ENCODE measurements around the gene C5orf52. TPM values are rescaled to one million over a fixed set of nuclear protein-coding genes. Genes with fewer than 3 reads are reported as not detected.

Gene C5orf52
- not detected in 2 replicates for total RNA-seq
- not detected in 2 replicates for polyA plus RNA-seq
- polyA plus RNA-seq (2012), result not detected in 2 replicates
- not detected in 2 replicates for polyA minus RNA-seq (ENCODE audit: low replicate concordance)

- Histone ChIP-seq H3K79me2 (ENCODE audit: control insufficient read depth, insufficient read depth, low read length) (no peaks in the 10 kb centered on the region), H4K20me1 (ENCODE audit: control insufficient read depth, extremely low read depth, insufficient read depth, low read length) (no peaks in the 10 kb centered on the region), H3K4me2 (ENCODE audit: extremely low read depth, insufficient read depth, low read length) (peak within 1 kb of the TSS; percentile 83), H3K9me3 (ENCODE audit: control insufficient read depth, insufficient read depth, low read depth, low read length) (no peaks in the 10 kb centered on the region), H3K4me1 (ENCODE audit: control insufficient read depth, extremely low read depth, insufficient read depth, low read length) (peaks cover 3% of the 10 kb centered on the region), H2AFZ (ENCODE audit: low read length) (peak within 1 kb of the TSS; percentile 96), H3K4me3 (replicated peaks in 1 of 4; ENCODE audit: control extremely low read depth in 1 of 4, insufficient read depth in 1 of 4, low read depth in 3 of 4, low read length in 4 of 4) (peak within 1 kb of the TSS; percentile 57 to 73 (median 65)), H3K27me3 (ENCODE audit: control insufficient read depth, insufficient read depth, low read length) (peaks cover 5% of the 10 kb centered on the region), H3K9ac (ENCODE audit: insufficient read depth, low read length) (peak within 1 kb of the TSS; percentile 42), H3K27ac (ENCODE audit: insufficient read depth, low read length) (no peak within 1 kb of the TSS), H3K36me3 (ENCODE audit: control insufficient read depth, insufficient read depth, low read length) (no peaks in the 10 kb centered on the region)
- DNase-seq (ENCODE audit: low read depth in 2 of 2), result peak; percentile 17 to 51
- TF ChIP-seq CTCF (conservative IDR thresholded peaks at IDR 0.05 in 1 of 2, IDR thresholded peaks at IDR 0.05 in 1 of 2; ENCODE audit: low read depth in 1 of 2, low read length in 2 of 2), result no peak
- TF ChIP-seq EZH2 (IDR thresholded peaks at IDR 0.05; ENCODE audit: low read length, missing control alignments), result no peak
These were observed at the start of gene C5orf52 for GRCh38 chr5:157670662-157671591. TSS of gene C5orf52 (plus strand) at chr5:157671533. CDS start at chr5:157671615, 82 bp downstream.

- TF ChIP-seq EZH2 (IDR thresholded peaks at IDR 0.05; ENCODE audit: low read length, missing control alignments) (no peak), CTCF (conservative IDR thresholded peaks at IDR 0.05 in 1 of 2, IDR thresholded peaks at IDR 0.05 in 1 of 2; ENCODE audit: low read depth in 1 of 2, low read length in 2 of 2) (no peak)
- no peak overlapping the region for H3K4me3 ChIP-seq (replicated peaks in 1 of 4; ENCODE audit: control extremely low read depth in 1 of 4, insufficient read depth in 1 of 4, low read depth in 3 of 4, low read length in 4 of 4)
- no peaks in the 10 kb centered on the region for H3K4me1 ChIP-seq (ENCODE audit: control insufficient read depth, extremely low read depth, insufficient read depth, low read length)
- no peaks in the 10 kb centered on the region for H3K27me3 ChIP-seq (ENCODE audit: control insufficient read depth, insufficient read depth, low read length)
- H3K4me2 ChIP-seq (ENCODE audit: extremely low read depth, insufficient read depth, low read length), result no peak overlapping the region
- DNase-seq (ENCODE audit: low read depth in 2 of 2), result no peak
- no peak overlapping the region for H3K9ac ChIP-seq (ENCODE audit: insufficient read depth, low read length)
- H3K9me3 ChIP-seq (ENCODE audit: control insufficient read depth, insufficient read depth, low read depth, low read length), result no peaks in the 10 kb centered on the region
- H3K79me2 ChIP-seq (ENCODE audit: control insufficient read depth, insufficient read depth, low read length), result no peaks in the 10 kb centered on the region
- no peaks in the 10 kb centered on the region for H4K20me1 ChIP-seq (ENCODE audit: control insufficient read depth, extremely low read depth, insufficient read depth, low read length)
- no peak overlapping the region for H3K27ac ChIP-seq (ENCODE audit: insufficient read depth, low read length)
- no peak overlapping the region for H2AFZ ChIP-seq (ENCODE audit: low read length)
- no peaks in the 10 kb centered on the region for H3K36me3 ChIP-seq (ENCODE audit: control insufficient read depth, insufficient read depth, low read length)
These were observed 47.2 kb upstream of the C5orf52 start for GRCh38 chr5:157624144-157624543.

GRCh38 chr5:157626831-157627230 lies 44.5 kb upstream of the C5orf52 start:
- Histone ChIP-seq H2AFZ (ENCODE audit: low read length) (no peak overlapping the region), H3K4me3 (replicated peaks in 1 of 4; ENCODE audit: control extremely low read depth in 1 of 4, insufficient read depth in 1 of 4, low read depth in 3 of 4, low read length in 4 of 4) (no peak overlapping the region)

More at GRCh38 chr5:157626831-157627230, 44.5 kb upstream of the C5orf52 start:
- H3K9me3 ChIP-seq (ENCODE audit: control insufficient read depth, insufficient read depth, low read depth, low read length), result no peaks in the 10 kb centered on the region
- no peaks in the 10 kb centered on the region for H4K20me1 ChIP-seq (ENCODE audit: control insufficient read depth, extremely low read depth, insufficient read depth, low read length)
- DNase-seq (ENCODE audit: low read depth in 2 of 2), result no peak
- H3K36me3 ChIP-seq (ENCODE audit: control insufficient read depth, insufficient read depth, low read length), result no peaks in the 10 kb centered on the region
- no peak overlapping the region for H3K27ac ChIP-seq (ENCODE audit: insufficient read depth, low read length)
- H3K9ac ChIP-seq (ENCODE audit: insufficient read depth, low read length), result no peak overlapping the region
- no peaks in the 10 kb centered on the region for H3K27me3 ChIP-seq (ENCODE audit: control insufficient read depth, insufficient read depth, low read length)
- TF ChIP-seq CTCF (conservative IDR thresholded peaks at IDR 0.05 in 1 of 2, IDR thresholded peaks at IDR 0.05 in 1 of 2; ENCODE audit: low read depth in 1 of 2, low read length in 2 of 2) (no peak), EZH2 (IDR thresholded peaks at IDR 0.05; ENCODE audit: low read length, missing control alignments) (no peak)
- no peaks in the 10 kb centered on the region for H3K4me1 ChIP-seq (ENCODE audit: control insufficient read depth, extremely low read depth, insufficient read depth, low read length)
- no peak overlapping the region for H3K4me2 ChIP-seq (ENCODE audit: extremely low read depth, insufficient read depth, low read length)
- no peaks in the 10 kb centered on the region for H3K79me2 ChIP-seq (ENCODE audit: control insufficient read depth, insufficient read depth, low read length)
